HG02642 (cell line): ENCODE data around the gene MLLT6.
A peak's percentile ranks its signal among the peaks of the same experiment; 100 is the strongest.

Experiments
- ATAC-seq: cut with Tn5 transposase; IDR thresholded peaks from one replicate; pipeline ENCODE4 v1.9.1; 2021; ENCODE audit warnings: mild to moderate bottlenecking; ENCODE audit not compliant: unreplicated experiment, poor library complexity

The MLLT6 gene

DNA sequence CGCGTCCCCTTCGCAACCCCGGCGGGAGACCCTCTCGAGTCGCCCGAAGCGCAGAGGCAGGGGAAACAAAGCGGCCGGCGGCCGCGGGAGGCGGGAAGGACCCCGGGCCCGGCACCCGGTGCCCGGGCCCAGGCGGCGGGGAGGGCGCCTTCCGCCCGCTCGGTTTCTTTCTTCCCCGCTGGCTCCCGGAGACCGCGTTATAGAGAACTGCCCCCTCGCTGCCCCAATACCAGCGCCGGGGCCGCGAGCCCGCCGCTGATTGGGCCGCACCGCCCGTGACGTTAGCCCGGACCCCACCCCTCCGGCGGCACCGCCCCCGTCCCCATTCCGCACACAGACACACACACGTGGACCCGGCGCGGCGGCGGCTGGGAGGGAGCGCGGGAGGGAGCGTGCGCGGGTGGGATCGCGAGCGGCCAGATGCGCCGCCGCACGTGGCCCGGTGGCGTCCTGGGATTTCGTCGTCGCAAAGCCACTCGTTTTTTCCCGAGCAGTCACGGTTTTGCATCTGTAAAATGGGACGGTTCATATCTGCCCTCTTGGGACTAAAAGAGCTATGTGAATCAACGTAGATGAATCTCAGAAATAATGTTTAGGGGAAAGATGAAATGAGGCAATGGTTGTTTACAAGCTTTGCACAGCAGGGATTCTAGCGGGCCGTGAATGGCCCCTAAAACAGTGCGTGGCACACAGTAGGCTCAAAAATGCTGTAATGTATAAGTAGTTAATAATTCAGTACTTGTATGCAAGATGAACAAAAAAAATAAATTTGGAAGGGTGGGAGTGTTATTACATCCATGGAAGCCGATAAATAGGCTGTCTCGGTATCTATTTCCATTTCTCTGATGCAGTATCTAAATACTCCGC, 30.1 kb upstream of the MLLT6 start, which contains the start of gene EPOP:
TSS of gene EPOP (minus strand) at position 209 of the 867 bp plus-strand sequence. CDS start 462 bp downstream, outside the sequence.
- peak; percentile 79 for ATAC-seq

DNA sequence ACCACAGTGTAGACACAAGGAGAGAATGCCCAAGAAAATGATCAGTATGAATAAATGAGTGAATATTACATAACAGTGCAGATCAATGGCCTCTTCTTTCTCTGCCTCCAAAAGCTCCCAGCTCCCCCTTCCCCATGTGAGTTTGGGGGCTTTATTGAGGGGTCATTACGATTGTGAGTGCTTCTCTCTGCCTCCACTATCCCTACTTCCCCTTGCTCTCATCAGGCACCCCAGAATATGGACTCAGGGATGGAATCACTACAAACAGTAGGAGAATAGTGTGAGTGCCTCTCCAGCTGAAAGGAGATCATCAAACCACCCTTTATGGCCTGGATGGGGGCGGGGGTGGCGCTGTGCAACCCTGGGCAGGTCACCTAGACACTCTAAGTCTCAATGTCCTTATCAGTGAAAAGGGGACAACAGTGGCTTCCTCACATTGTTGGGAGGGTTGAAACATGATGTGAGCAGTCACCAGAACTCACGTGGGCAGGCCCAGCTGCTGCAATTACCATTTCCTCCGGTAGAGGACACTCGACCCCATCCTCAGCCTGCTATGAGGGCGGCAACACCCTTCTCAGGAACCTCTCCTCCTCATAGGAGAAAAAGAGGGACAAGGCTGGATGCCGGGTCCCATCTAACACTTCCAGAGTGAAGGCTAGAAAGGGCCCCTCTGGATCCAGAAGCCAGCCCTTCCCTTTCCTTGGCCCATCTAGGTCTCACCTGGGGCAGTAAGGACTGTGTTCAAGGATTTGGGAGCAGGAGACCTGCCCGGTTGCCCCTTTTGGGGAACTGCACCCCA, 28.2 kb upstream of the MLLT6 start:
- ATAC-seq: no peak

DNA sequence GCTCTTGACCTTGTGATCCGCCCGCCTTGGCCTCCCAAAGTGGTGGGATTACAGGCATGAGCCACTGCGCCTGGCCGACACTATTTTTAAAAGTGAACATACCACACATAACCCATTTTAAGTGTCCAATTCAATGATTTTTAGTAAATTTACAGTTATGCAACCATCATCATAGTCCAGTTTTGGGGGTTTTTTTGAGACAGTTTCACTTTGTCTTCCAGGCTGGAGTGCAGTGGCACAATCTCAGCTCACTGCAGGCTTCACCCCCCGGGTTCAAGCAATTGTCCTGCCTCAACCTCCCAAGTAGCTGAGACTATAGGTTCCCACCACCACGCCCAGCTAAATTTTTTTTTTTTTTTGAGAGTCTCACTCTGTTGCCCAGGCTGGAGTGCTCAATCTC, 27.3 kb upstream of the MLLT6 start:
- ATAC-seq: no peak

DNA sequence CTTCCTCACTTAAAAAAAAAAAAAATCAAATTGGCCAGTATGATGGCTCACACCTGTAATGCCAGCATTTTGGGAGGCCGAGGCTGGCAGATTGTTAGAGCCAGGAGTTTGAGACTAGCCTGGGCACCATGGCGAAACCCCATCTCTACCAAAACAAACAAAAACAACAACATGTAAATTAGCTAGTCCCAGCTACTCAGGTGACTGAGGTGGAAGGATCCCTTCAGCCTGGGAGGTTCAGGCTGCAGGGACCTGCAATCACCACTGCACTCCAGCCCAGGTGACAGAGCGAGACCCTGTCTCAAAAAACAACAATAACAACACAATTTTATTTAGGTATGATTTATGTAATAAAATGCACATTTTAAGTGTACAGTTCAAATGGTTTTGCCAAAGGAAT, 24.0 kb upstream of the MLLT6 start:
- no peak for ATAC-seq

DNA sequence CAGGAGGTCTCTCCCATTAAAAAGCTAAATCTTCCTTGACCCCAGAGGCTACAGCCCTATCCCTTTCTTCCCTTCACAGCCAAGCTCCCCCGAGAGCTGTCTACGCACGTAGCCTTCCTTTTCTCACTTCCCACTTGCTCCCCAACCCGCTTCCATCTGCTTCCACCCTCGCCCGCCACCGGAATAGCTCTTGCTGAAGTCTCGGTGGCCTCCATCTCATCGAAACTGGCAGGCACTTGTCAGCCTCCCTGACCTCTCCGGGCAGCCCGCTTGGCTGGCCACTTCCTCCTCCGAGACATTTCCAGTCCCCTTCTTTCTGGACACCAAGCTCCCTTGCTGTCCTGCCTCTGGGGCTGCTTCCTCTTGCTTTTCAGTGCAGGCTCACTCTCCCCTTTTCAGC, 19.6 kb upstream of the MLLT6 start:
- no peak for ATAC-seq

DNA sequence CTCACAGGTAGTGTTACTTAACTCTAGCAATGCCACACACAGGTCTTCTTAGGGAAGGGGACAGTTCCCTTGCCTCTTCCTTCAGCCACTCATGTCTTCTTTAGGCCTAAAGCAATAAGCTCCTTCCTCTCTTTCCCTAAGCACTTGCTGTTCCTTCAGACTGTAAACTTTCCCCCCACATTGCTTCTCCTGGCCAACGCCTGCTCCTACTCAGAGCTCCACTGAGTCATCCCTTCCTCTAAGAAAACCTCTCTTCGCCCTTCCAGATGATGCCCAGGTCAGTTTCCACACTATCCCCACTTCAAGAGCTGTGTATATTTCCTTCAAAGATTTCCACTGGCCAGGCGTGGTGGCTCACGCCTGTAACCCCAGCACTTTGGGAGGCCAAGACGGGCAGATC, 17.8 kb upstream of the MLLT6 start:
- no peak for ATAC-seq

DNA sequence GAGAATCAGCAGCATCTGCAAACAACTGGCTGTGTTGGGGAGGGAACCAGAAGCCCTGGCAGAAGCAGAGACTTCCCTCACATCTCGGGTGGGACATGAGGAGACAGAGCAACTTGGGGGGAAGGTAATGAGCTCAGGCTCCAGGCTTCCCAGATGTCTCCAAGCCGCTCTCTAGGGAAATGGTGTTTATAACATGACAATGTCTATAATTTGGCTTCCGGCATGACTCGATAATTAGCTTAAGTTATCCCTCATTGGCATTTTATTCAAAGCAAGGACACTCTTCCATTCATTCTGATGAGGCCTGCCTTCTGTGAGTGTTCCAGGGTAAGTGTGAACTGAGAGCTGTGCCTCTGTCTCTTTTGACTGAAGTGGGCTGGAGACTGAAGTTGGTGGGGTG, 14.7 kb upstream of the MLLT6 start:
- ATAC-seq: no peak

DNA sequence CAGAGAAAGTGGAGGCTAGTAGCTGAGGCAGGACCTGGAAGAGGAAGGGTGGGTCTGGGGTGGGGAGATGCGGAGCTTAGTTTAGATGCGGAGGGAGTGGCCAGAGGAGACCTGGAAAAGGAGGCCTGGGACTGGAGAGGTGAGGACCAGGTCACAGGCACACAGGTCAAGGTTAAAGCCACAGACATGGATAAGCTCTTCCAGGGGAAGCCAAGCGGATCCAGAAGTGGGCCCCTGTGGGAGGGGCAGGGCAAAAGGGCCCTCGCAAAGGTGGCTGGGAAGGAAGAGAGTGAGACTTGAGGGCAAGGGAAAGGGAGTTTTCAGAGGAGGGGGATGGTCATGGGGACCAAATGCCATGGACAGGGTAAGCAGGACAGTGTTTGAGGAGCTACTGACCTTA, 13.9 kb upstream of the MLLT6 start:
- no peak for ATAC-seq

DNA sequence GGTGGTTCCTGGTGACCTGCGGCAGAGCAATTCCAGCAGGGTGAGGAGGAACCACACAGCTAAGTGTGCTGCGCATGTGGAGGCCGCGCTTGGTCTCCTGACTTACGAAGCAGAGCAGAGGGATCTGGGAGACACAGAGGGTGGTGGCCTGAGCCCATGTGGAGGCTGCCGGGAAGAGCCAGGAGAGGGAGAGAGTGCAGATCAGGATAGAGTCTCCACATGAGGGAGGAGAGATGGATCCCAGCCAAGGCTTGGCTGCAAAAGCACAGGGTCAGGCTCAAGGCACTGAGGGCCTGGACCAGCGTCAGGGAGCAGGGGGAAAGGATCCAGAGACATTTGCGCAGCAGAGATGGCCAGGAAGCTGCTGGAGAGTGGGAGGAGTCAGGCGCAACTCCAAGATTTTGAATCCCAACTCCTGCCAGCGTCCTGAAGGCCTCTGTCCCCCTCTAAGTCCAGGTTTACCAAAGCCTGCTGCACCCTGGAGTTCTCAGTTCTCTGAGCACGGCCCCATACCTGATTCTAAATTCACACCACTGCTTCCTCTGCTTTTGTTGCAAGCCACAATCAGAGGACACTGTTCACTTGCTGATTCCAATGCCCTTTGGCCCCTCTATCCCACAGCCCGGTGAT, 11.3 kb upstream of the MLLT6 start:
- no peak for ATAC-seq

DNA sequence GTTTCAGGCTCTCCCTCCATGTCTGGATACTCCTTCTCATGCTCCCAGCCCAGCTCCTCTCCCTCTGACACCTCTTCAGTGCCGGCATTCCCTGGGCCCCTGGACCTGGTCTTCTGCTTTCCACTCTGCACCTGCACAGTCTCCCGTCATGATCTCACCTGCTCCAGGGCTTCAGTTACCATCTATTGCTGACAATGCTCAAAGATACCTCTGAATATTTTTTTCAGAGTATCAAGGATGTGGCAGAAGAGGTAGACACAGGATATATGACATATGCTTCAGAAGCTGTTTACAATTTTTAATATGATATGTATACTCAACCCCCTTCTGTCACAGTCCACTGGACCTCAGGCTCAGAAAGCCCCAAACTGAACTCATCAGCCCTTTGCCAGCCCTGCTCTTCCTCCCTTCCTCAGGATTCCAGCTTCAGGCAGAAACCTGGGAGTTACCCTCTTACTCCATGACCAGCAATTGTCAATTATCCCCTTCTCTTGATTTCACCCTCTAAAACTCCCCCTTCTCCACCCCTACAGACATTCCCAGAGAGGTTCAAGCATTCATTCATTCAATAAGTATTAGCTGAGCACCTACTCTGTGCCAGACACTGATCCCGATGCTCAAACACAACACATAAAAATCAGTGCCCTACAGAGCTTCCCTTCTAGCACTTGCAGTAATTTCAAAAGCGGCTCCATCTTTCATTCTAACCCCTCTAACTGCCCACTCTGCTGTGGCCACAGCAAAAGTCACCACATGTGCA, 7.8 kb upstream of the MLLT6 start:
- ATAC-seq: no peak

DNA sequence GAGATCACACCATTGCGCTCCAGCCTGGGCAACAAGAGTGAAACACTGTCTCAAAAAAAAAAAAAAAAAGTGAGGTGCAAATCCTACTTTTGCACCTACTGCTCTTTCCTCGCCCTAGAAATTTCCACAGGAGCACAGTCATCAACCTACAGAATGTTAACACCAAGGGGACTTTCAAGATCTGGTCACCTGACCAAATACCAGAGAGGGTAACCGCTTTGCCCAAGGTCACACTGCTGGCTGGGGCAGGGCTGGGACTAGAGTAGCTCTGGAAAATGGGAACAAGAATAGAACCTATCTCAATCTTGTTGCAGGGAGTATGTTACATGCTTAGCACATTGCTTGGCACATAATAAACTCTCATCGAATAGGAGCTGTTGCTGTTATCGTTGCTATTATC, 6.3 kb upstream of the MLLT6 start:
- ATAC-seq: no peak

DNA sequence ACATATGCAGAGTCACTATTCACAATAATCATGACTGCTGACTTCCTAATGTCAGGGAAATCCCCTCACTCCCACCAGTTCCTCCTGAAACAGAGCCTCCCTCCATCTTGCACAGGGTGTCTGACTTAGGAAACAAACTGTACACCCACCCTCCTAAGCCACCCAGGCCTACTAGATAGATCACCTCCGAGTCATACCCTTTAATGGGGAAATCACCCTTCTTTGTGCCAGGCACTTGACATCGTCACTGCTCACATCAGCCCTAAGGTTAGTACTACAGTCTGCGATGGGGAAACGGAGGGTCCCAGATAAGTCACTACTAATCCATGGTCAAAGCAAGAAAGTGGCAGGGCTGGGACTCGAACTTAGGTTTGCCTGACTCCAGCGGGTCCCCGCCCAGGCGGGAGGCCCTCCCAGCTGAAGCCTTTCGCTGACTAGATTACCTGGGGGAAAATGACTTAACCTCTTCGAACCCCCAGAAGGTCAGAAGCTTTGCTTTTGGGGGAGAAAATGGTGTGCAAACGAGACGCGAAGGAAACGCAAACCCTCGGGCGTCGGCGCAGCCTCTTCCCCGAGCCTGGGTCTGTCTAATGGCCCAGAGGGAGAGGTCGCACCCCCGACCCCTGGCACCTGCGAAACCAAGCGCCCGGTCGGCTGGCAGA, 3.4 kb upstream of the MLLT6 start:
- ATAC-seq: peak; percentile 29

DNA sequence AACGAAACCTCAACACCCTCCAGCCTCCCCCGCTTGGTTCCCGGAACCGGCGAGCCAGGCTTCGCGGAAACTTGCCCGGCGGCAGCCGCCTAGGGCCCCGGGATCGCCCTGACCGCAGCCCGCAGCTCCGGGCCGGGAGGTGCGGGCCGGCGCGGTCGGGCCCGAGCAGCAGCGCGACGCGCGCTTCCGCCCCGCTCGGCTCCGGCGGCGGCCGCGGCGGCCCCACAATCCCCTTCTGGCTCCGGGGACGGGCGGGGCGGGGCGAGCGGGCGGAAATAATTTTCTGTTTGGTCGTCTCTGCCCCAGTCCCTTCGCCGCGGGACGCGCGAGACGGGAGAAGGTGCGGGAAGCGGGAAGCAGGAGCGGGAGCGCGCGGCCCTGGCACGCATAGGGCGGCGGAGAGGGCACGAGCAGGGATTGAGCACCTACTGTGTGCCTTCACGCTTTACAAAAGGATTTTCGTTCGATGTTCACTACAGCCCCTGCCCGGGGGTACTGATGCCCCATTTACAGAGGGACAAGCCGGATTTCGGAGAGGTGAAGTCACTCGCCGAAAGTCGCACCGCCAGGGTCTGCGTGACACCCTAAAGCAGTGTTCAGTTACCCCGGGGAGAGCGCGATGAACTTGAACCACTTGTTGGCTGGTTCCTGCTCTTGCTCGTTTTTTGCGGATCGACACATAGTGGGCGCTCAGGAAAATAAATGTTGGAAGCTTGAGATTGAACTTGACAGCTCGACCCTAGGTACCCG, 2.7 kb upstream of the MLLT6 start:
- ATAC-seq: peak; percentile 37

DNA sequence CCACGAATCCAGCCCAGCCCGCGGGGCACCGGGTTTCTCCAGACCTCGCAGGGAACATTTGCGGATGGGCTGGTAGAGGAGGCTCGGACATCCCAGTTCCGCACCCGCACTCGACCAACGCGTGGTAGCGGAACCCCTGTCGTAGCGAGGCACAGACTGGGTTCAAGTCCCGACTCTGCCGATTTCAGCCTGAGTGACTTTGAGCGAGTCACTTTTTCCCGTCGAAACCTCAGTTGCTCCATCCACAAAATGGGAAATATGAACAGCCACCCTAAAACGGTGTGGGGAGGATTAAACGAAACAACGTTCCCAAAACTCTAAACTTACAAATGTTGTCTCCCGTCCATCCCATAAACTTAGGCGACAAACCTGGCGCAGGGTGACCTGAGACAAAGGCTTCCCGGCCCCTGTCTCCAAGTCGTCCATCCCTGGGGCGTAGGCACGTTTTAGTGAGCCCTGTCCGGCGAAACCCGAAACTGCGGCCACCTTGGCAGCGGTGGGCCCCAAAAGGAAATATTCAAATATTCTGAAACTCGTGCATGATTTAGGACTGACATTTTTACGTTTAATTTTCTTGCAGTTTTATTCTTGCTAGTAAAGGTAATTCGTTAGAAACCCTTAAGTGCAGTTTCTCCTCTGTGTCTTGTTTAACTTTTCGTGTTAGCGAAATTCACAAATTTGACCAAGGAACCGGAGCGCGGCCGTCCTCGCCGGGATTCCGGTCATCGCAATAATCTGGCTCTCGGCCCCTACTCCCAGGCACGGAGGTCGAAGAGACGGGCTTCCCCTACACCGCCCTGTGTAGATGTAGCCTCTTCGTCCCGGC, 1.9 kb upstream of the MLLT6 start:
- ATAC-seq: peak; percentile 5

DNA sequence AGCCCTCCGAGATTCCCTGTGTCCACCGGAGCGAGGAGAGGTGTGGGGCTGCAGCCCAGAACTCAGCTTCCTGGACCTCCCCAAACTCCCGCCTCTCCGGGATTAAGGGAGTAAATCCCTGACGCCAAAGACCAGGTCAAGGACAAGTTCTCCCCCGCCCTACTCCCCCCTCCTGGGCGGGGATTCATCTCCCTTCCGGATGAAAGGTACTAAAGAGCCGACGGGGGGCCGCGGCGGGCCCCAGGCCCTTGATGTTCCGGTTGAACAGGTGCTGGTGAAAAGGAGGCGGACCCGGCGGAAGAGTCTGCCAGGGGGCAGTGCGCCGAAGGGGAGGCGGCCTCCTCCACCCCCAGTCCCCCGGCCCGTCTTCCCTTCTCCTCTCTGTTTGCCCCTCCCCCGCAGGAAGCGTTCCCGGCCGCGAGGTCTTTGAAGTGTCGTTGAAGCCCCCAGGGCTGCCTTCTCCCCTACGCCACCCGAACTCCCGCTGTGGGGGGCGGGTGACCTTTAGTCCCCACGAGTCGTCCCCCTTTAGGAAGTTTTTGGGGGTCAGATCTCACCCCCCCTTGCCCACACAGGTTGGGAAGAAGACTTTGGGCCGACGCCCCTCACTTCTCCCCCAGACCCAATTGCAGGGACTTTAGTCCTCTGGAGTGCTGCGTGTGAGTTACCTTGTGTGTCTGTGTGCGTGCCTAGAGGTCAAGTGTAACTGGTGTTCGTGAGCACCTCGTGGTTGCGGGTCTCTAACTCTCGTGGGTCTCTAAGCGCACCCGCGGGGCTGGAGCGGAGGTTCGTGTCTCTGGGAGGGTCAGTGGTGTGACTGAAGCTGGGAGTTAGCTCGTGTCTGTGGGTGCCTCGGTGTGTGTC, 1.1 kb upstream of the MLLT6 start:
- ATAC-seq: peak; percentile 25

DNA sequence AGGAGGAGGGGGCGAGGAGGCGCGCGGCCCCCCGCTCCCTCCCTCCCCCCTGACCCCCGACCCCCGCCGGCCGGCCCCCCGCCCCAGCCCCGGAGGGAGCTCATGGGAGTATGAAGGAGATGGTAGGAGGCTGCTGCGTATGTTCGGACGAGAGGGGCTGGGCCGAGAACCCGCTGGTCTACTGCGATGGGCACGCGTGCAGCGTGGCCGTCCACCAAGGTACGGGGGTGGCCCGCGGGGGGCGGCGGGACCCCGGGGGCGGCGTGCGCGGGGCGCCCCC, 390 bp downstream of the MLLT6 start:
- ATAC-seq: no peak

DNA sequence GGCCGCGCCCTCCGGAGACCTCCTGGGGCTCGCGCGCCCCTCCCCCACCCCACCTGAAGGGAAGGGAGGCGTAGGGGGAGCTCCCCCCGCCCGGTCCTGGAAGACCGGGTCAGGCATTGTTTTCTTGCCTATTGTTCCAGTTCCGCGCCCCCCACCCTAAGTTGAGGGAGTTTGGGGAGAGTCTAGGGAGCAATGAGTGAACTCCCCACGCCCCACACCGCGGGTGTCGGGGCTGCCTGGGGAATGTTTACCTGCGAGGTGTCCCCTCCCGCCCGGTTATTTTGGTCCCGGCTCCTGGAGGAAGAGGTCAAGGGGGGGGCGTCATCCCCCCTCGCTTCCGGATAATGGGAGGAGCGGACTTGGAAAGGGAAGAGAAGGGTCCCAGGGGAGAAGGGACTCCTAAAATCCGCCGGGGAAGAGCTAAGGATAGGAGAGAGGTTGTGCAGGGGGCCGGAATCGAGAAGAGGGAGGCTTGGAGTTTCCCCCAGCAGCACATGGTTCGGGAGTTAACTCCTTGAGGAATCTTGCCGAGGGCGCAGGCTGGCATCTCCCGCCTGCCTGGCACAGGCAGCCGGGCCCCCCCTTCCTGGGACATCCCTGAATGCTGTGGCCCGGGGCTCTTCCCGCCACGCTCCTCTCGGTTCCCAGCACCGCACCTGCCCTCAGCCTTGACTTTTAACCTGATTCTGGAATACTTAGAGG, 881 bp downstream of the MLLT6 start:
- ATAC-seq: no peak
